Upper lobe of left lung (tissue), 4 donors: ENCODE data around the gene FGF1.

Experiments
- EP300 ChIP-seq, 4 donors: sonication (generic); formaldehyde crosslinking; IDR thresholded peaks; one replicate each; pipeline ENCODE4 v1.5.1; 2017; ENCODE audit warnings: antibody characterized with exemption in 4 of 4, control low read depth in 2 of 4
- POLR2A ChIP-seq, 4 donors: fragments of 450-650 bp; IDR thresholded peaks; one replicate each; pipeline ENCODE4 v1.5.1; 2016 to 2017; ENCODE audit warnings: antibody characterized with exemption in 4 of 4, mild to moderate bottlenecking in 2 of 4
- POLR2AphosphoS5 ChIP-seq, 2 donors: sonication (generic); formaldehyde crosslinking; IDR thresholded peaks; one replicate each; pipeline ENCODE4 v1.5.1; 2017; ENCODE audit warnings: antibody characterized with exemption in 2 of 2
- TF ChIP-seq, protein P1 (sequence below), 6 experiments: fragments of 450-650 bp in 4 of 6; fragments of 200-600 bp in 2 of 6; sonication (generic) in 2 of 6; IDR thresholded peaks; one replicate each; pipeline ENCODE4 v1.5.1; 2016 to 2019; ENCODE audit warnings: antibody characterized with exemption in 6 of 6

- TF ChIP-seq, protein P1, sequence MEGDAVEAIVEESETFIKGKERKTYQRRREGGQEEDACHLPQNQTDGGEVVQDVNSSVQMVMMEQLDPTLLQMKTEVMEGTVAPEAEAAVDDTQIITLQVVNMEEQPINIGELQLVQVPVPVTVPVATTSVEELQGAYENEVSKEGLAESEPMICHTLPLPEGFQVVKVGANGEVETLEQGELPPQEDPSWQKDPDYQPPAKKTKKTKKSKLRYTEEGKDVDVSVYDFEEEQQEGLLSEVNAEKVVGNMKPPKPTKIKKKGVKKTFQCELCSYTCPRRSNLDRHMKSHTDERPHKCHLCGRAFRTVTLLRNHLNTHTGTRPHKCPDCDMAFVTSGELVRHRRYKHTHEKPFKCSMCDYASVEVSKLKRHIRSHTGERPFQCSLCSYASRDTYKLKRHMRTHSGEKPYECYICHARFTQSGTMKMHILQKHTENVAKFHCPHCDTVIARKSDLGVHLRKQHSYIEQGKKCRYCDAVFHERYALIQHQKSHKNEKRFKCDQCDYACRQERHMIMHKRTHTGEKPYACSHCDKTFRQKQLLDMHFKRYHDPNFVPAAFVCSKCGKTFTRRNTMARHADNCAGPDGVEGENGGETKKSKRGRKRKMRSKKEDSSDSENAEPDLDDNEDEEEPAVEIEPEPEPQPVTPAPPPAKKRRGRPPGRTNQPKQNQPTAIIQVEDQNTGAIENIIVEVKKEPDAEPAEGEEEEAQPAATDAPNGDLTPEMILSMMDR (IDR thresholded peaks at IDR 0.05): no peak
- TF ChIP-seq POLR2A (IDR thresholded peaks at IDR 0.05) (no peak), POLR2AphosphoS5 (IDR thresholded peaks at IDR 0.05) (no peak), EP300 (IDR thresholded peaks at IDR 0.05) (peak in 2 of 4 donors; percentile 27 to 56)
These were observed 140.1 kb downstream of the FGF1 start for GRCh38 chr5:142545650-142546322.
